SK-N-SH (cell line): ENCODE results near the gene LEKR1. TPM values are rescaled to one million over a fixed set of nuclear protein-coding genes. Genes with fewer than 3 reads are reported as not detected.

Source experiments
- CTCF ChIA-PET: fragments of 300-600, 350-600 bp; formaldehyde crosslinking; extraction: SDS; loops from one replicate; lab custom pipeline; 2021; lab: Yijun Ruan, JAX
- POLR2A ChIA-PET: fragments of 350-600 bp; sonication (Branson Sonifier 250); formaldehyde crosslinking; extraction: SDS; loops from one replicate; lab custom pipeline; 2020; ENCODE audit warnings: antibody characterized with exemption, inconsistent platforms; lab: Yijun Ruan, JAX
- DNase-seq: peaks from one replicate; pipeline ENCODE4 v3.0.0; 2012
- H2AFZ ChIP-seq: fragments of 200-600 bp; sonication (generic); 2 replicates; pipeline ENCODE4 v1.8.1; 2016; ENCODE audit warnings: antibody characterized with exemption, mild to moderate bottlenecking, low read depth
- H3F3A ChIP-seq: fragments of 200-600 bp; sonication (generic); replicated peaks from 2 replicates; pipeline ENCODE3; 2016; ENCODE audit warnings: antibody characterized with exemption, mild to moderate bottlenecking; ENCODE audit not compliant: insufficient read depth
- H3K27ac ChIP-seq, 2 experiments: fragments of 200-500 bp in 1 of 2; fragments of 200-600 bp in 1 of 2; sonication (Bioruptor generic) in 1 of 2; sonication (generic), shearing (Covaris generic) in 1 of 2; 2 replicates each; pipeline versions ENCODE4 v1.5.1 to v1.6.1; 2014 to 2016; ENCODE audit warnings: low read depth in 2 of 2, inconsistent platforms in 1 of 2, low read length in 1 of 2, mild to moderate bottlenecking in 1 of 2, mixed read lengths in 1 of 2
- H3K27me3 ChIP-seq: fragments of 200-600 bp; sonication (generic), shearing (Covaris generic); 2 replicates; pipeline ENCODE4 v1.6.1; 2016; ENCODE audit warnings: mixed run types; ENCODE audit not compliant: insufficient read depth
- H3K36me3 ChIP-seq, 2 experiments: fragments of 200-500 bp in 1 of 2; fragments of 200-600 bp in 1 of 2; sonication (Bioruptor generic) in 1 of 2; sonication (generic) in 1 of 2; replicated peaks in 1 of 2; 2 replicates each; pipeline versions ENCODE3 to v1.5.1; 2014 to 2016; ENCODE audit warnings: low read length in 1 of 2, mild to moderate bottlenecking in 1 of 2; ENCODE audit not compliant: insufficient read depth in 2 of 2, control insufficient read depth in 1 of 2
- H3K4me1 ChIP-seq, 2 experiments: fragments of 200-500 bp in 1 of 2; fragments of 200-600 bp in 1 of 2; sonication (Bioruptor generic) in 1 of 2; sonication (generic), shearing (Covaris generic) in 1 of 2; 2 replicates each; pipeline versions ENCODE4 v1.5.1 to v1.6.1; 2014 to 2016; ENCODE audit warnings: low read depth in 1 of 2, low read length in 1 of 2, mixed run types in 1 of 2; ENCODE audit not compliant: insufficient read depth in 2 of 2, control insufficient read depth in 1 of 2
- H3K4me2 ChIP-seq: fragments of 200-600 bp; sonication (generic), shearing (Covaris generic); 2 replicates; pipeline ENCODE4 v1.6.1; 2017; ENCODE audit warnings: mixed run types
- H3K4me3 ChIP-seq, 2 experiments: fragments of 200-500 bp in 1 of 2; fragments of 200-600 bp in 1 of 2; sonication (Bioruptor generic) in 1 of 2; sonication (generic), shearing (Covaris generic) in 1 of 2; 2 replicates each; pipeline versions ENCODE4 v1.5.1 to v1.8.1; 2014 to 2016; ENCODE audit warnings: low read depth in 2 of 2, inconsistent platforms in 1 of 2, low read length in 1 of 2, mild to moderate bottlenecking in 1 of 2, mixed read lengths in 1 of 2, moderate library complexity in 1 of 2
- H3K79me2 ChIP-seq: fragments of 200-600 bp; sonication (generic); 2 replicates; pipeline ENCODE4 v1.8.1; 2017; ENCODE audit warnings: mild to moderate bottlenecking; ENCODE audit not compliant: insufficient read depth
- H3K9ac ChIP-seq: fragments of 200-600 bp; sonication (generic); 2 replicates; pipeline ENCODE4 v1.6.1; 2017; ENCODE audit warnings: mixed run types
- H3K9me2 ChIP-seq: fragments of 200-600 bp; sonication (generic); 2 replicates; pipeline ENCODE4 v1.6.1; 2017; ENCODE audit warnings: mixed run types
- H3K9me3 ChIP-seq: fragments of 200-600 bp; sonication (generic); 2 replicates; pipeline ENCODE4 v1.6.1; 2017; ENCODE audit warnings: mixed run types, mild to moderate bottlenecking, moderate library complexity
- H4K20me1 ChIP-seq: fragments of 200-600 bp; sonication (generic); 2 replicates; pipeline ENCODE4 v1.6.1; 2017; ENCODE audit warnings: mild to moderate bottlenecking, mixed run types; ENCODE audit not compliant: insufficient read depth
- ELF1 ChIP-seq: IDR thresholded peaks from 2 replicates; pipeline ENCODE4 v1.4.0; 2012
- FOXJ3 ChIP-seq: sonication (generic); formaldehyde crosslinking; IDR thresholded peaks from 2 replicates; pipeline ENCODE4 v1.5.1; 2020; ENCODE audit warnings: mild to moderate bottlenecking, missing genetic modification reagents
- GATA2 ChIP-seq: sonication (generic); formaldehyde crosslinking; IDR thresholded peaks from 2 replicates; pipeline ENCODE4 v1.5.0; 2020; ENCODE audit warnings: mild to moderate bottlenecking, missing genetic modification reagents
- IRF3 ChIP-seq: fragments of 150-350 bp; IDR thresholded peaks from 2 replicates; pipeline ENCODE4 v1.6.1; 2016; ENCODE audit warnings: mild to moderate bottlenecking, low read depth, low read length
- JUND ChIP-seq: IDR thresholded peaks from 2 replicates; pipeline ENCODE4 v1.4.0; 2012
- PBX3 ChIP-seq: IDR thresholded peaks from 2 replicates; pipeline ENCODE4; 2012
- RCOR1 ChIP-seq: fragments of 150-350 bp; IDR thresholded peaks from 2 replicates; pipeline ENCODE4 v1.6.1; 2017; ENCODE audit warnings: antibody characterized with exemption, low read length
- REST ChIP-seq: IDR thresholded peaks from 2 replicates; pipeline ENCODE4 v1.6.1; 2012; ENCODE audit warnings: mild to moderate bottlenecking, low read depth, low read length, moderate library complexity
- RXRA ChIP-seq: IDR thresholded peaks from 2 replicates; pipeline ENCODE4 v1.4.0; 2012; ENCODE audit warnings: low read depth, mild to moderate bottlenecking, borderline replicate concordance
- SMC3 ChIP-seq: IDR thresholded peaks from 2 replicates; pipeline ENCODE4 v1.6.1; 2012; ENCODE audit warnings: low read depth, low read length, improper control_type of control experiment
- TAF1 ChIP-seq: IDR thresholded peaks from 2 replicates; pipeline ENCODE4 v1.6.1; 2012; ENCODE audit warnings: low read depth, mild to moderate bottlenecking, low read length, moderate library complexity, borderline replicate concordance
- USF2 ChIP-seq: fragments of 150-350 bp; IDR thresholded peaks from 2 replicates; pipeline ENCODE4 v1.6.1; 2017; ENCODE audit warnings: antibody characterized with exemption, low read length, low read depth, borderline replicate concordance
- YY1 ChIP-seq: IDR thresholded peaks from 2 replicates; pipeline ENCODE4 v1.4.0; 2012; ENCODE audit warnings: low read depth, mild to moderate bottlenecking
- WGBS: methylation state at CpG from one replicate; pipeline ENCODE4 v1.1.6; 2017; ENCODE audit warnings: low lambda C conversion rate; 5-methylcytosine and 5-hydroxymethylcytosine counted together
- polyA plus RNA-seq, 3 experiments: library from polyadenylated mRNA; depleted of rRNA; stranded (reverse); fragments of >200 nt; gene quantifications; 2 replicates each; pipeline ENCODE4 v1.2.3, GENCODE V29; 2012

Gene LEKR1
- polyA plus RNA-seq, 1 of the 3 experiments (the other 2 are of a cell fraction) = 0.30 TPM

- H3K4me3 ChIP-seq = no peak overlapping the region
- no peaks in the 10 kb centered on the region for H3K9me2 ChIP-seq
- CTCF ChIA-PET = interaction anchor here (0.8 to 1.7 kb wide), 2 partner anchors 11 kb away, joined by 4 to 5 read pairs; no protein-coding TSS in a partner anchor
- no peak for DNase-seq
- no peaks in the 10 kb centered on the region for H3K27me3 ChIP-seq
- 73% methylated on average over 7 of the region's 7 CpGs for WGBS
- no peaks in the 10 kb centered on the region for H3F3A ChIP-seq
- H4K20me1 ChIP-seq = no peaks in the 10 kb centered on the region
- no peak overlapping the region for H2AFZ ChIP-seq
- no peak overlapping the region for H3K27ac ChIP-seq
- no peak overlapping the region for H3K9ac ChIP-seq
- H3K79me2 ChIP-seq = no peaks in the 10 kb centered on the region
- POLR2A ChIA-PET = no interaction called here
- H3K4me2 ChIP-seq = no peak overlapping the region
- TF ChIP-seq SMC3 (no peak), JUND (no peak), IRF3 (no peak), PBX3 (no peak), YY1 (no peak), FOXJ3 (CRISPR knock-in tag) (no peak), TAF1 (no peak), GATA2 (CRISPR knock-in tag) (no peak), USF2 (no peak), REST (no peak), RCOR1 (no peak), ELF1 (no peak), RXRA (no peak)
- no peaks in the 10 kb centered on the region for H3K36me3 ChIP-seq
- no peaks in the 10 kb centered on the region for H3K9me3 ChIP-seq
- peaks cover 8 to 9% of the 10 kb centered on the region in 2 experiments; a peak in 2 of 4 replicates for H3K4me1 ChIP-seq
Measured at GRCh38 chr3:157069846-157070677, 243.9 kb downstream of the LEKR1 start.
